Prostate gland (tissue), 2 donors: ENCODE measurements around the gene DEGS2.

Experiments used
- CTCF ChIP-seq, 4 experiments: fragments of 200-600 bp in 2 of 4; fragments of 450-650 bp in 2 of 4; sonication (generic) in 2 of 4; IDR thresholded peaks; 1 replicate in 3 of 4; 2 replicates in 1 of 4; pipeline ENCODE4 v1.5.1; 2016 to 2019; ENCODE audit warnings: antibody characterized with exemption in 4 of 4, mild to moderate bottlenecking in 2 of 4, moderate library complexity in 2 of 4
- POLR2A ChIP-seq: fragments of 450-650 bp; IDR thresholded peaks from one replicate; pipeline ENCODE4 v1.6.1; 2016; ENCODE audit warnings: antibody characterized with exemption, mild to moderate bottlenecking

GRCh38 chr14:100159865-100160533 is 554 bp upstream of the DEGS2 start:
- TF ChIP-seq POLR2A (no peak), CTCF (IDR thresholded peaks at IDR 0.05) (no peak)
